HG03025 (cell line): ENCODE measurements around the gene RALGPS1.

ENCODE experiments used
- ATAC-seq: cut with Tn5 transposase; IDR thresholded peaks from one replicate; pipeline ENCODE4 v1.9.1; 2021; ENCODE audit warnings: mild to moderate bottlenecking, moderate library complexity; ENCODE audit not compliant: unreplicated experiment, low FRiP score

Gene RALGPS1

DNA sequence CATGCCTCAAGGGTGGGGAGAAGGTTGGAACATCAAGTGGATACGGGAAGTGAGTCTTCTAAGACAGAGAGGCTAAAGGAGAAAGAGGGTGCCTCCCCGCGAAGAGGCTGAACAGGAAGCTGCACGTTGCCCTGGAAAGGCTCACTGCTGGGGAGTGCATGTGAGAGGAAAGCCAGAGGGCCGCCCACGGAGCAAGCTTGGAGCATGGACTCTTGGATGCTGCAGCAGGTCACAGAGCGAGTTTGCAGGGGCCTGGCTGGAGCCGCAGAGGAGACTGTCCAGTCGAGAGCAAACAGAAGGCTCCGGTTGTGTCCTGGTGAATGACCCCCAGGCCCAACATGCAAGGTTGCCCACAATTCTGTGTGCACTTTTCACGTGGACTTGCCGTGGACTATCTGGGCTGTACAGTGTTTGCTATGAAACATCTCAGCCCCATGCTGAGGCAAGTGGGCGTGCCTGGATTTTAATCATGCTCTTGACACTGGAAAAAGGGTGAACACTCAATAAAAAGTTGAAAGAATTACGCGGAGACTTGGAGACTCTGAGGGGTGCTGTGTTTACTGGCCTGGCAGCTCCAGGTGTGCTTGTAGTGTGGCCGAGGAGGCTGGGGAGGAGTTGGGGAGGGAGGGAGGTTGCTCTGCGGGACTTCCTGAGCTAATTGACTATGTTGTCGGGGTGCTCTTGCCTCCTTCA lies 295.5 kb downstream of the RALGPS1 start:
- ATAC-seq, result no peak

DNA sequence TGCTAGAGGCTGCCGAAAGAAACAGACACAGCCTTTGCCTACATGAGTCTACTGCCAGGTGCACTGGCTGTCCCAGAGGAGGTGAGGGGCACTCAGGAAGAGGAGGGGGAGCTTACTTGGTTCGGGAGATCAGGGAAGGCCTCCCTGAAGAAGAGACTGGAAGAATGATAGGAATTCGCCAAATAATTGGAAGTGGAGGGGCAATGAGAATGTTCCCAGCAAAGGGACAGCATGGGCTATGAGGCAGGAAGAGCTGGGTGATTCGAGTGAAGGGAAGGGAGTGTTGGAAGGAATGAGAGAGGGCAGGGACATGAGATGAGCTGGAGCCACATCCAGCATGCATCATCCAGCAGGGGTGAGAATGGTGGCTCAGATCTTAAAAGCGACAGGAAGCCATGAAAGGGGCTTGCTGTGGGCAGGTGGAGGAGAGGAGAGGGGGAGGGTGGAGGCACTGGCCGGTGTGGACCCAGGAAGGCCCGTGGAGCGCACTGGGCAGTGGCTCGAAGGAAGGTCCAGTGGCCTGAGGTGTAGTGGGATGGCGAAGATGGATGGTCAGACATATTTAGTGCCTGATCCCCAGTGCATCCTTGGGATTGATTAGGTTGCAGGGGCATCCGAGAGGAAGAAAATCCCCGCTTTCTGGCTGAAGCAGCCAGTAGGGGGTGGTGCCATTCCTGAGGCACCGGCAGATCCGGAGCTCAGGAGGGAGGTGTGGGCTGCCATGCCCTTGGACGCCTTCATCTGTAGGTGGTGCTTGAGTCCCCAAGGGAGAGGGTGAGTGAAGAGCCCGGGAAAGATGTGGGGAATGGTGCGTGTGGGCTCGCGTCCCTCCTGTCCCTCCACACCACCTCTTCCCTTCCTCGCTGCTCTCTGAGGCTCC lies 296.5 kb downstream of the RALGPS1 start:
- no peak for ATAC-seq

DNA sequence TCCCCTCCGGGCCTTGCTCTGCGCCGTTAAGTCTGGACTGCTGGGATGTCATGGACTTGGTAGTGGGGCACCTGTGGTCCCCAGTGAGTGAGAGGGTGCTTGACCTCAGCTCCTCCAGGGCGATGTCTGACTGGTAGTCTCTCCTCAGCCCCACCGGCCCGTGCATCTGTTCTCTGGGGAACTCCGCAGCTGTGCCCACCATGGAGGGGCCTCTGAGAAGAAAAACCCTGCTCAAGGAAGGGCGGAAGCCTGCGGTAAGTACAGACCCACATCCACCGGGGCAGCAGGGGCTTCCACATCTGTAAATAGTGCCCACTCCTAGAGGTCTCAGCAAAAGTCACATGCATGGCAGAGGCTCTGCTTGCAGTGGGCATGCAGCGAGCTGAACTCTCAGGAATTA lies 297.4 kb downstream of the RALGPS1 start:
- ATAC-seq, result no peak

DNA sequence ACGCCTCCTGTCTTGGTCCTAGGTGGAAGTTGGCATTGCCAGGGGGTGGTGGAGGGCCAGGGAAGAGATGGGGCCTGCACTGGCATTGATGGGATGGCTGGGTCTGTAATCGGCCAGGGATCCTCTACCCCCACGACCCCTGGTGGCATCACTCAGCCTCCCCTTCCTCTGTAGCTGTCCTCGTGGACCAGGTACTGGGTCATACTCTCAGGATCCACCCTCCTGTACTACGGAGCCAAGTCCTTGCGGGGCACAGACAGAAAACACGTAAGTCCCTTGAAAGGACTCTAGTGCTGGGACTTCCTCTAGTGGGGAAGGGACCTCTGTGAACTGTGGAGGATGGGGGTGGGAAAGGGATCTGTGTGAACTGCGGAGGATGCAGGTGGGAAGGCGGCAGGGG lies 297.9 kb downstream of the RALGPS1 start:
- no peak for ATAC-seq

DNA sequence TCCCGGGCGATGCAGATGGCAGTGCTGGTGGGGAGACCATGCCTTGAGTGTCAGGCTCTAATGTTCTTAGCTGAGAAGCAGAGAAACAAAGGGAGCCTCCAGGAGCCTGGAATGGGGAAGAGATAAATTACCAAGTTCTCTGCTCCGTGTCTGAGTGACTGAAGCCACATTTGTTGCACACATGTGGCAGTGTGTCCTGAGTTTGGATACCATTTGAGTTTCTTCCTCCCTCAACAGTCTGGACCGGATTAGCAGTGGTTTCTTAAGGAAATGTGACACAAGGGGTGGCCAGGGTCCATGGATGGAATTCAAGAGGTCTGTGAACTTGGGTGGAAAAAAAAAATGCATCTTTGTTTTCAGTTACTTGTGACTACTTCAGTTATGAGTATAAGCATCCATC lies 299.3 kb downstream of the RALGPS1 start:
- no peak for ATAC-seq

DNA sequence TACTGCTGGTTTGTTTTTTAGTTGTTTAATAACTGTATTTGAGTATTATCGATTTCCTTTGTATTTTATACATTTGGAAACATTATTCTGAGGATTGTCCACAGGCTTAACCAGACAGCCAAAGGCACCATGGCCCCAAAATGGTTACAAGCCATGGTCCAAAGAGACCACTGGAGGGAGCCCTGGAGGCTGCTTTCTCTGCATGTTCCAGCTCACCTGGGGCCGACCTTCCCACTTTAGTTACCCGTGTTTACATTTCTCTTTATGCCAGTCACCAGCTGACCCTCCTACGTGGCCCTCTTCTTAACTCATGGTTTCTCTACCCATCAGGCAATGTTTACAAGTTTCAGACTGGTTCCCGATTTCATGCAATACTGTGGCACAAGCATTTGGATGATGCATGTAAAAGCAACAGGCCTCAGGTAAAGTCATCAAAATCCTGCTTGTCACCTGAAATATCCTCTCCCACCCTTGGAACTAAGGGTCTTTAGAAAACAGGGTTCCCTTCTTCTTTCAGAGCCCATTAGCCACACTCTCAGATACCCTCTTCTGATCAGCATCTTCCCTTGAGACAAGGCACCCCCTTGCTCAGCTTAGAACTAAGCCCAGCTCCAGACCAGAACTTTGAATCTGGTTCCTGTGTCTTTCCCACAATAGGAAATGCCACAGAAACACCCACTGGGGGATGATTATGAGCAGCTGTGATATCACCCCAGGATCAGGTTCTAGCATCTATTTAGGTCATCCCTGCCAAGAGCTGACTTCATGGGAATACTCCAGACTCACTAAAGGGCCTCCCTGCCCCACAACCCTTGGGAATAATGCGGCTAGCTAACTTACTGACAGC lies 300.1 kb downstream of the RALGPS1 start:
- ATAC-seq, result no peak

DNA sequence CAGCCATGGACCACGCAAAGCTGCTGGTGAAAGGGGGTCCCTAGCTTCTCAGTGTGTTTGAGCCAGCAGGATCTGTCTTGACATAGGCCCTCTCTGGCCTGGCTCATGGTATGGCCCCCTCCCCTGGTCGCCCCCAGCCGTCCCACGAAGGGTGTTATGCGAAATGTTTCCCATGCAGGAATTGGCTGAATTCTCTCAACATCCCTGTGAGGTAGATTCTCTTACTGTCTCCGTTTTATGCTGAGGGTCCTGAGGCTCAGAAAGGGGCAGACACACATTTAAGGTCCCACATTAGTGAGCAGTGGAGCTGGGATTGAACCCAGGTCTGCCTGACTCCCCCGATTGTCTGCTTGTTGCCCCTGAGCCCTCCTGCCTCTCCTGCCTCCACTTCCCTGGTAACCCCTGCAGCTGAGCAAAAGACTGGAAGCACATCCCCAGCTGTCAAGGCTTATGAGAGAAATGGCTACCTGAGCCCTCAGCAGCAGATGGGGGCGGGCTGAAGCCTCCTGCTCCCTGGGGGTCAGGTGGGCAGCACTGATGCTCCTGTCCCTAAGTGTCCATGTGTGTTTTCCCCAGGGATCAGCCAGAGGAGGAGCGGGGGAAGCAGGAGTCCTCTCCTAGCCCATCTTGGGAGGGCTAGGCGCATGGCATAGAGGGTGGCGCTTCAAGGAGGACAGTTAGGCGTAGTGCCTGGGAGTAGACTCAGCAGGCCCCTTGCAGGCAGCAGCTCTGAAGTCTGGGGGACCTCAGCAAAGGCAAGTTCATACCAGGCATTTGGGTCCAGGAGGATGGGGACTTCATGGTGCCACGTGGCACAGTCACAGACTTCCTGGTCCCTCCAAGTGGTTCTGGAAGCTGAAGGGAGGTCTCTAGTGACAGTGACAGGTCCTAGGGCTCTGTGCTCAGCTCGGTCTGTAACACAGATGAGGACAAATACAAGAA lies 301.0 kb downstream of the RALGPS1 start:
- no peak for ATAC-seq

DNA sequence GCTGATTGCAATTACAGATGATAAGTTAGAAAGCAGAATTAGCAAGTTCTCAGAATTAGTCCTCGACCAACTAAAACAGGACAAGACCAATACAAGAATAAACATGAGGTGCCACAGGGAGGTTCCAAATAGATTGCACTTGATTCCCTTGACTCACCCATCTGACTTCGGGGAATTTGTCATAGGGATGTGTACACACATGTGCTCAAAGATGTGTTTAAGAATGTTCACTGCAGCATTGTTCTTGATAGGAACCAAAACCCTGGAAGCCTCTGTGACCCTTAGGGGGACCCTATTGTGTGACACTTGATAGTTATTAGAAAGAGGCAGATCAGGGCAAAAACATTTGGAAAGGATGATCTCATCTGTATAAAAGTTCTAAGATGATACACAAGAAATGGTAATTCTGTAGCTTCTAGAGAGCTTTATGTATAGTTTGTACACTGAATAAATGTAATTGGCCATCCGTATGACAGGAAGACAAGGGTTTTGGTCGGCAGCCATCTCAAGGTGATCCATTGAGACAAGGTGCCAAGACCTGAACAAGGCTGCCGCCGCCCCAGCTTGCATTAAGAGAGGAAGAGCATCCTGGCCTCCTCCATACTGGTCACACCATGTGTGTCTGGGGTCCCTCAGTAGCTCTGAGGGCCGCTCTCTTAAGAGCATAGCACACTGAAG lies 301.8 kb downstream of the RALGPS1 start:
- no peak for ATAC-seq

DNA sequence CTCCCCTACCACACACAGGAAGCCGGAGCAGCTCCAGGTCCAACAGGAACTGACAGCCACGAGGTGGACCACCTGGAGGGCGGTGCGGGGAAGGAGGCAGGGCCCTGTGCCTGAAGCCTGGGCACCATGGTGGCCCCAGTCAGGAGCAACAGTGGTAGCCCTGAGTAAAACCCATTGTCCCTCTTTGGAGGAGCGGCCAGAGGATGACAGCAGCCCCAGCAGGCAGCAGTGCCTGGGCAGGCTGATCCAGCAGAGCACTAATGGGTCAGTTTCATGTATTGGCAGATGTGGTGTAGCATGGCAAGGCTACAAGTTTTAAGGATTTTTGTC lies 302.3 kb downstream of the RALGPS1 start:
- no peak for ATAC-seq

DNA sequence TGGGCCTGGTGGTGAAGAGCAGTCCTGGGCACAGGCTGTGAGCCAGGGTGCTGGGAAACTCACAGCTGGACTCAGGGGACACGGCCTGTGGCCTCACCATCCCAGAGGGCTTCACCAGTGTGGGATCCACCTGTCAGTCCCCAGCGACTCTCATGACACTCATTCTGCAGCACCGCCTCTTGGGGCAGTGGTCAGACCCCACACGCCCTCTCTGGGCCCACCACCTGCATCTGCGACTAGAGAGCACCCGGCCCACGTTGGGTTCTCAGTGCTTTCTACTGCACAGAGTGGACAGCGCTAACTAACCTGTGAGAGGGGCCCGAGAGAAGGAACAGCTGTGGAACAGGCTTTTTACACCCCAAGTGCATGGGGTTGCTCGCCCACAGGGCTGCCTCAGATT lies 304.2 kb downstream of the RALGPS1 start:
- ATAC-seq, result no peak

DNA sequence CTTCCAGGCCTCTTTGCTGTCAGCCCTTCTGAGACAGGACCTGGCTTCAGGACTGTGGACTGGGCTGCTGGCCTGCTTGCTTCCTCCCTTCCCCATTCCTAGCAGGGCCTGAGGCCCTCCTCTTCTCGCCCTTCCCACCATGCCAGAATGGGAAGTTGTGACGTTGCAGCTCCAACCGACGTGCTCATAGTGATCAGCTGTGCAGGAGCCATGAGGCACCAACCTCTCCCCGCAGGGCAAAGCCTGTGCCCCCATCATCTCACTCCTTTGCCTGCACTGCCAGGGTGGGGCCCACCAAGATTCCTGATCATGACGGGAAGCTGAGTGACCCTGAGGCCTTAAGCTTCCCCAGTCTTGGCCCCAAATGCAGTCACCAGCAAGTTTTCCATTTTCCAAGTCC lies 304.9 kb downstream of the RALGPS1 start:
- ATAC-seq, result no peak

DNA sequence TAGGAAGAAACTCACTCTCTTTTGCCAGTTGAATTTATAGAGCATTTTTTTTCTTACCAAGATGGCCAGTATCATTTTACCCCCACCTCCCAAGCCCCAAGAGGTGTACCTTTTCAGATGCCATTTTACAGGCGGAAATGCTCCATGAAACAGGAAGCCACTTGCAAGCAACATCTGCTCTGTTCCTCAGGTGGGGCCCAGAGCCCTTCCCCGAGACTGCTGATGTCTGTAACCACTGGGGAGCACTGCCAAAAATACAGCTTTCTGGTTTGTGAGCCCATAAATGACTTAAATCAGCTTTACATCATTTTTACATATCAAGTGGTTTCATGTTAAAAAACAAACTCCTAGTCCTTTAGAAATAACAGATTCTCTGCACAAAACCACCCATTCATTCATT lies 307.1 kb downstream of the RALGPS1 start:
- ATAC-seq, result no peak

DNA sequence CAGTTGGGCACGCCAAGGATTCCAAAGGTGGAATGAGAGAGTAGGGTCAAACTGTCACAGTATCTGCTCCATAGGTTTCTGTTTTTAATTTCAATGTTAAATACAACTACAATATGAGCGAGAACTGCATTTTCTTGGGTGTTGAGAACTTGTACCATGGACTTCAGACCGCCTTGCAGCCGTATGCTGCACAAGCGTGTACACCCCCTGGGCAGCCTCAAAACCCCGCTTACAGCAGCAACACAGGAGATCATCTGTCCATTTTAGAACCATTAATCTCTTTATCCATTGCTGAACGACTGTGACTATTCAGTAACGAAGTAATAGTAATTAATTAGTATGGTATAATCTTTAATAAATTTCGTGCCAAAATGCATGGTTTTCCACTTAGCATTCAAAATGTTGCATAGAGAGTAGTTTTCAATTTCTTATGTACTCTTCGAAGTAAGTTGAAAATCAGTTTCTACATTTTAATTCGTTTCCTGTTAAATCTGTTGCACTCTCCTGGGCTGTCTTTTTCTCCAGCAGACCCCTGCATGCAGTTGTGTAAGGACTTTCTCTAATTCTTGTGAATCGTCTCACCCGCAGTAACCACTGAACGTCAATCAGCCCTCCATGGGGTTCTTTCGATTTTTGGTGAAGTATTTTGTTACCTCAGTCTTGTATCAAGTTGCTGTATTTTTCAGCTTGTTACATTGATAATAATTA lies 308.0 kb downstream of the RALGPS1 start:
- no peak for ATAC-seq

DNA sequence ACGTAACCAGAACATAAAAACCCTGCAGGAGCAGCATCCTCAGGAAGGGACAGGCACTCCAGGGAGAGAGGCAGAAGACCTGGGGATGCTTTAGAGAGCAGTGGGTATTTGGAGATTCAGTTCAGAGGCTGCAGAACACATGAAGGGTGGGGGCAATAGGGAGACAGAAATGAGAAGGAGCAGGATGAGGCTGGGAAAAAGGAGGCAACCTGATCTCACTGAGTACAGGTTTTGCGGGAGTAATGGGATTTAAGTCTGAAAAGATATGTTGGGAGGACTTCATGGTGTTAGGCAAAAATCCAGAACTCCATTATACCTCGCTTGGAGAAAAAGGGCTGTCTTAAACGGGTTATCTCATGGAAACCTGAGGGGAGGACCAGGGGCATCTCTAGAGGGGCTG lies 308.7 kb downstream of the RALGPS1 start:
- ATAC-seq, result no peak

DNA sequence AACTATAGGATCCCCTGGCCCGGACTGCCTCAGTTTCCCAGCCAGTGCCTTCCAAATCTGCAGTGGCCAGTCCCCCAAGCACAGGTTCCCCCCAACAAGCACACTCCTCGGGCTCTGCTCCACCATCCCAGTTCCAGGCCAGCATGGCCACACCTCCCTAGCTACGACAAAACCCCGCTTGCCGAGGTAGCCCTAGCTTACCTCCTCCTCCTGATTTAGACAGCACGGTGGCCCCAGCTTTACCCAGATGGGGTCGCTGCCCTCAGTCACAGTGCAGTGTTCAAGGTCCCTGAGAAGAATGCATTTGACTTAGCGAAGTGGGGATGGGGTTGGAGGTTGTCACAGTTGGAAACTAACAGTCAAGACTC lies 309.2 kb downstream of the RALGPS1 start:
- ATAC-seq, result no peak

DNA sequence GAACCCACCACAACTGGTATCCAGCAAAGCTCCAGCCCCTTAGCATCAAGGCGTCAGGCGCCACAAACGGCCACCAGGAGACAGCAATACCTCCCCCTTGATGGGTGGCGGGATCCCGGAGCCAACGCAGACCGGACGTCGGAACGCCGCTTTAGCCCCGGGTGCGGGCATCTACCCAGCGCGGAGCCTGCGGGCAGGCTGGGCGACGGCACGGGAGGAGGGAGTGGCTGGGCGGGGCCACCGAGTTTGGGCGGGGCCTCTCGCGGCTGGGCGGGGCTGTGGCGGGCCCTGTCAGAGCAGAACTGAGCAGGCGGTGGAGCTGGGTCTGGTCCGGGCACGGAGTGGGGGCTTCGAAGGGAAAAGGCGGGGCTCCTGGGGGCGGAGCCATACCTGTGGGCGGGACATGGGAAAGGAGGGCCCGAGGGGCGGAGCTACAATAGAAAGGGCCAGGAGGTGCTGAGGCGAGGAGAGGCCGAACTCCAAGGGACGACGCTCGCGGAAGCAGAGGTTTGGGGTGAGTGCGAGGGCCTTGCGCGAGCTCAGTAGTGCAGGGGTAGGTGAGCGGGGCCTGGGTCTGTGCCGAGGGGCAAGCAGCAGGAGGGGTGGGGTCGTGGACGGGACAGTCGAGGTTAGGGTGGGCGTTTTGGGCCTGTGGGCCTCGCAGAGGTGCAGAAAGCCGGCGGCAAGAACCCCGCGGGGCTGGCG lies 309.7 kb downstream of the RALGPS1 start:
- peak; percentile 48 for ATAC-seq

DNA sequence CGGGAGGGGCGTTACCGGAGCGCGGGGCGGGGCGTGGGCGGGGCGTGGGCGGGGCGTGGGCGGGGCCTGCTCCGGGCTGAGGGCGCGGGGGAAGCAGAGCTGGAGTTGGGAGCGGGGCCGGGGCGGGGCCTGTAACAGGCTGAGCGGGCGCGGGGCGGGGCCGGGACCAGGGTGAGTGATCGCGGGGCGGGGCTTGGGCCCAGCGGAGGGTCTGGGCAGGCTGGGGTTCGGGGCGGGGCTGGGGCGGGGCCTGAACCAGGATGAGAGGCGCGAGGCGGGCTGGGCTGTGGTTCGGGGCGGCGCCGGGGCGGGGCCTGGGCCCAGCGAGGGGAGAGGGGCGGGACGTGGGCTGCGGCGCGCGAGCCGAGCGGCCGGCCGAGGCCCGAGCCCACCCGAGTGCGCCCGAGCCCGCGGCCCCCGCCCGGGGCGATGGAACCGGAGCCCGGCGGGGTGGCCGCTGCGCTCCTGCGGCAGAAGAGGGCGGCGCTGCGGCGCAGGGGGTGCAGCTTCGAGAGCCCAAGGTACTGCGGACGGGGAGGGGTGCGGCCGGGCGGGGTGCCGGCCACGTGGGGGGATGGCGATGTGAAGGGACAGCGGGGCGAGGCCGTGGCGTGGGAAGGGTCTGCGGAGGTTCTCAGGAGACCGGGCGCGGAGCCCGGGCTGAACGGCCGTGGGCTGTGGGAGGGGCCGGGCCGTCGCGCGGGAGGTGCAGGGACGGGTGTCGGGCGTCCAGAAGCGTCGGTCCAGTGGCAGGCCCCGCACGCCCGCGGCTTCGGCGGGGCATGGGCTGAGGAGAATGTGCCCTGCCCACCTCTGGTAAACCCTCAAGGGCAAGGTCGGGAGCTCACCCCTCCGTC lies 310.5 kb downstream of the RALGPS1 start:
- peak; percentile 40 for ATAC-seq
